B cell (primary cell): ENCODE data around the gene ABCD2. TPM values are rescaled to one million over a fixed set of nuclear protein-coding genes. Genes with fewer than 3 reads are reported as not detected.

Experiments used
- ATAC-seq: fragments of 200-7000 bp; cut with Tn5 transposase; one replicate; pipeline ENCODE4 v1.10.0; 2021; ENCODE audit warnings: low read depth, mild to moderate bottlenecking, moderate number of reproducible peaks, moderate library complexity
- CTCF ChIA-PET: fragments of 350-600 bp; sonication (Branson Sonifier 250); formaldehyde crosslinking; loops from one replicate; lab custom pipeline; 2021; ENCODE audit warnings: antibody characterized with exemption, inconsistent platforms; lab: Charles Lee
- POLR2A ChIA-PET: fragments of 350-600 bp; sonication (Branson Sonifier 250); formaldehyde crosslinking; loops from one replicate; lab custom pipeline; 2021; ENCODE audit warnings: antibody characterized with exemption; lab: Charles Lee
- DNase-seq: peaks from one replicate; pipeline ENCODE4 v3.0.0; 2013
- H2AFZ ChIP-seq: 2 replicates; pipeline ENCODE4 v1.6.1; 2012; ENCODE audit warnings: mild to moderate bottlenecking, low read depth, low read length; ENCODE audit not compliant: insufficient read depth, poor library complexity, severe bottlenecking
- H3K27ac ChIP-seq, 2 donors: 1 replicate in 1 of 2; 2 replicates in 1 of 2; pipeline ENCODE4 v1.5.1; 2012 to 2013; ENCODE audit warnings: low read length in 2 of 2, mild to moderate bottlenecking in 2 of 2, moderate library complexity in 1 of 2
- H3K27me3 ChIP-seq, 4 experiments: fragments of 200-600 bp in 1 of 4; sonication (generic) in 1 of 4; replicated peaks in 1 of 4; 1 replicate in 2 of 4; 2 replicates in 2 of 4; pipeline versions ENCODE4 v1.6.1 to v1.7.0; 2013 to 2016; ENCODE audit warnings: low read length in 3 of 4, mild to moderate bottlenecking in 2 of 4, mixed read lengths in 1 of 4, moderate library complexity in 1 of 4; ENCODE audit not compliant: insufficient read depth in 4 of 4, control insufficient read depth in 3 of 4; ENCODE audit errors: control extremely low read depth in 1 of 4
- H3K36me3 ChIP-seq, 2 experiments: replicated peaks in 1 of 2; 1 replicate in 1 of 2; 2 replicates in 1 of 2; pipeline versions ENCODE4 v1.6.1 to v1.7.1; 2013; ENCODE audit warnings: low read length in 1 of 2; ENCODE audit not compliant: insufficient read depth in 2 of 2, control insufficient read depth in 1 of 2; ENCODE audit errors: control extremely low read depth in 1 of 2, extremely low read depth in 1 of 2
- H3K4me1 ChIP-seq, 2 donors: fragments of 200-600 bp in 1 of 2; sonication (generic) in 1 of 2; 1 replicate in 1 of 2; 2 replicates in 1 of 2; pipeline versions ENCODE4 v1.5.1 to v1.6.1; 2013 to 2017; ENCODE audit warnings: low read length in 2 of 2; ENCODE audit not compliant: control insufficient read depth in 2 of 2, insufficient read depth in 2 of 2
- H3K4me2 ChIP-seq: replicated peaks from 2 replicates; pipeline ENCODE3; 2012; ENCODE audit warnings: mild to moderate bottlenecking, low read depth, low read length; ENCODE audit not compliant: poor library complexity, severe bottlenecking
- H3K4me3 ChIP-seq, 5 experiments: fragments of 200-600 bp in 1 of 5; sonication (generic) in 1 of 5; 1 replicate in 3 of 5; 2 replicates in 2 of 5; pipeline versions ENCODE4 v1.5.1 to v1.7.0; 2011 to 2016; ENCODE audit warnings: low read length in 4 of 5, mild to moderate bottlenecking in 4 of 5, low read depth in 2 of 5, control low read depth in 1 of 5, moderate library complexity in 1 of 5; ENCODE audit not compliant: insufficient read depth in 1 of 5; ENCODE audit errors: control extremely low read depth in 1 of 5, extremely low read depth in 1 of 5
- H3K79me2 ChIP-seq: fragments of 200-600 bp; sonication (generic); one replicate; pipeline ENCODE4 v1.6.0; 2016; ENCODE audit warnings: low read length; ENCODE audit not compliant: control insufficient read depth, insufficient read depth
- H3K9ac ChIP-seq: fragments of 200-600 bp; sonication (generic); 2 replicates; pipeline ENCODE4 v1.6.1; 2017; ENCODE audit warnings: mild to moderate bottlenecking, low read length, moderate library complexity
- H3K9me3 ChIP-seq, 3 donors: one replicate each; pipeline versions ENCODE4 v1.6.1 to v1.7.1; 2013; ENCODE audit warnings: low read length in 2 of 3; ENCODE audit not compliant: control insufficient read depth in 2 of 3, insufficient read depth in 1 of 3; ENCODE audit errors: control extremely low read depth in 1 of 3
- H4K20me1 ChIP-seq: 2 replicates; pipeline ENCODE4 v1.6.0; 2012; ENCODE audit warnings: mild to moderate bottlenecking, low read length; ENCODE audit not compliant: insufficient read depth, control insufficient read depth, poor library complexity, severe bottlenecking
- H3K27ac Mint-ChIP-seq: one replicate; pipeline ENCODE4 v1.8.0; 2021; ENCODE audit warnings: mixed read lengths
- H3K27me3 Mint-ChIP-seq: one replicate; pipeline ENCODE4 v1.8.0; 2021; ENCODE audit warnings: mixed read lengths
- H3K4me1 Mint-ChIP-seq: one replicate; pipeline ENCODE4 v1.8.0; 2021; ENCODE audit warnings: mixed read lengths
- H3K4me3 Mint-ChIP-seq: one replicate; pipeline ENCODE4 v1.8.0; 2021; ENCODE audit warnings: mixed read lengths
- H3K9me3 Mint-ChIP-seq: one replicate; pipeline ENCODE4 v1.8.0; 2022; ENCODE audit warnings: mixed read lengths; ENCODE audit not compliant: insufficient read depth
- CTCF ChIP-seq: fragments of 200-600 bp; IDR thresholded peaks from one replicate; pipeline ENCODE4 v1.8.0; 2022; ENCODE audit warnings: antibody characterized with exemption, mild to moderate bottlenecking
- EZH2 ChIP-seq: IDR thresholded peaks from 2 replicates; pipeline ENCODE4 v1.6.1; 2012; ENCODE audit warnings: borderline replicate concordance, low read depth, mild to moderate bottlenecking, moderate library complexity, low read length; ENCODE audit not compliant: insufficient read depth, poor library complexity, severe bottlenecking
- WGBS: methylation state at CpG from one replicate; pipeline ENCODE4 v1.1.5; 2013; ENCODE audit warnings: missing lambda C conversion rate; ENCODE audit not compliant: insufficient coverage; 5-methylcytosine and 5-hydroxymethylcytosine counted together
- intact Hi-C: fragments of 100-400 bp; cut with micrococcal nuclease; formaldehyde crosslinking; loops from one replicate; pipeline ENCODE4 v1.10.0; 2022
- polyA plus RNA-seq: library from polyadenylated mRNA; depleted of rRNA; stranded (reverse); fragments of >200 nt; gene quantifications from 2 replicates; pipeline ENCODE4 v1.2.3, GENCODE V29; 2012
- total RNA-seq, 2 donors: library from RNA; stranded (reverse); fragments of 120-200 nt in 1 of 2; gene quantifications; 1 replicate in 1 of 2; 2 replicates in 1 of 2; pipeline versions ENCODE4 v1.2.3 to v1.2.4, GENCODE V29; 2013 to 2022

ABCD2 gene
- total and polyA plus RNA-seq, 2 donors (not counting 1 experiment from before 2014, with no cell fraction given), result 0.43 to 1.5 TPM

GRCh38 chr12:39505023-39505422, 114.6 kb downstream of the ABCD2 start:
- TF ChIP-seq CTCF (no peak), EZH2 (no peak)
- no CpG with 5 or more reads among the region's 2 CpGs for WGBS
- intact Hi-C loops, result no loop called here
- Histone ChIP-seq H3K9me3 (peaks cover 0 to 6% (median 0%) of the 10 kb centered on the region in 3 donors), H3K36me3 (no peaks in the 10 kb centered on the region), H3K27me3 (no peaks in the 10 kb centered on the region), H2AFZ (no peak overlapping the region), H3K79me2 (no peaks in the 10 kb centered on the region), H3K4me1 (no peaks in the 10 kb centered on the region), H4K20me1 (no peaks in the 10 kb centered on the region), H3K9ac (no peak overlapping the region), H3K4me2 (no peak overlapping the region), H3K27ac (no peak overlapping the region), H3K4me3 (no peak overlapping the region)
- peaks cover 5% of the 10 kb centered on the region for H3K27me3 Mint-ChIP-seq
- H3K27ac Mint-ChIP-seq, result no peak overlapping the region
- POLR2A ChIA-PET, result no interaction called here
- DNase-seq, result no peak
- CTCF ChIA-PET, result no interaction called here
- no peak overlapping the region for H3K4me3 Mint-ChIP-seq
- no peaks in the 10 kb centered on the region for H3K4me1 Mint-ChIP-seq
- no peak for ATAC-seq
- no peaks in the 10 kb centered on the region for H3K9me3 Mint-ChIP-seq

GRCh38 chr12:39503439-39503838, 116.2 kb downstream of the ABCD2 start:
- no CpG with 5 or more reads among the region's 1 CpG for WGBS

More at GRCh38 chr12:39503439-39503838, 116.2 kb downstream of the ABCD2 start:
- H3K9me3 Mint-ChIP-seq, result no peaks in the 10 kb centered on the region
- Histone ChIP-seq H3K36me3 (no peaks in the 10 kb centered on the region), H3K79me2 (no peaks in the 10 kb centered on the region), H3K4me2 (no peak overlapping the region), H3K9ac (no peak overlapping the region), H3K4me1 (no peaks in the 10 kb centered on the region), H4K20me1 (no peaks in the 10 kb centered on the region), H3K4me3 (no peak overlapping the region), H3K27me3 (no peaks in the 10 kb centered on the region), H2AFZ (no peak overlapping the region), H3K27ac (no peak overlapping the region), H3K9me3 (no peaks in the 10 kb centered on the region)
- POLR2A ChIA-PET, result no interaction called here
- no peak for ATAC-seq
- TF ChIP-seq EZH2 (no peak), CTCF (no peak)
- H3K27ac Mint-ChIP-seq, result no peak overlapping the region
- no peak for DNase-seq
- no peaks in the 10 kb centered on the region for H3K4me1 Mint-ChIP-seq
- CTCF ChIA-PET, result no interaction called here
- H3K27me3 Mint-ChIP-seq, result peaks cover 5% of the 10 kb centered on the region
- intact Hi-C loops, result no loop called here
- H3K4me3 Mint-ChIP-seq, result no peak overlapping the region
